Testis (tissue), 2 donors: Measurements from ENCODE around the gene ELF5.

ENCODE experiments used
- CTCF ChIP-seq, 3 experiments: fragments of 450-650 bp in 2 of 3; fragments of 200-600 bp in 1 of 3; sonication (generic) in 1 of 3; IDR thresholded peaks; one replicate each; pipeline ENCODE4 v1.5.1; 2016 to 2019; ENCODE audit warnings: antibody characterized with exemption in 3 of 3, mild to moderate bottlenecking in 2 of 3, moderate library complexity in 1 of 3
- POLR2A ChIP-seq: fragments of 450-650 bp; IDR thresholded peaks from one replicate; pipeline ENCODE4 v1.6.1; 2017; ENCODE audit warnings: antibody characterized with exemption, mild to moderate bottlenecking, moderate library complexity

- TF ChIP-seq POLR2A = no peak
- TF ChIP-seq CTCF (IDR thresholded peaks at IDR 0.05) = no peak
Observed at GRCh38 chr11:34558211-34558610, 44.6 kb upstream of the ELF5 start.
